Thyroid gland (tissue), 4 donors: ENCODE data around the gene TBC1D22B.

Source experiments
- CTCF ChIP-seq, 6 experiments: fragments of 200-600 bp in 3 of 6; fragments of 450-650 bp in 3 of 6; sonication (generic) in 3 of 6; IDR thresholded peaks; one replicate each; pipeline ENCODE4 v1.5.1; 2016 to 2019; ENCODE audit warnings: antibody characterized with exemption in 6 of 6, mild to moderate bottlenecking in 2 of 6, inconsistent platforms in 1 of 6, moderate library complexity in 1 of 6
- POLR2A ChIP-seq, 2 donors: fragments of 450-650 bp; IDR thresholded peaks; one replicate each; pipeline ENCODE4 v1.6.1; 2017; ENCODE audit warnings: antibody characterized with exemption in 2 of 2, mild to moderate bottlenecking in 2 of 2, moderate library complexity in 1 of 2

GRCh38 chr6:37306624-37307222 lies 49.2 kb downstream of the TBC1D22B start:
- TF ChIP-seq CTCF (IDR thresholded peaks at IDR 0.05), result no peak
- no peak for TF ChIP-seq POLR2A (IDR thresholded peaks at IDR 0.05)
